Measurements from ENCODE around the gene OGDH. TPM values are rescaled to one million over a fixed set of nuclear protein-coding genes. Genes with fewer than 3 reads are reported as not detected.

OGDH gene
- polyA plus RNA-seq, 1 donor: 97.4 TPM

DNA sequence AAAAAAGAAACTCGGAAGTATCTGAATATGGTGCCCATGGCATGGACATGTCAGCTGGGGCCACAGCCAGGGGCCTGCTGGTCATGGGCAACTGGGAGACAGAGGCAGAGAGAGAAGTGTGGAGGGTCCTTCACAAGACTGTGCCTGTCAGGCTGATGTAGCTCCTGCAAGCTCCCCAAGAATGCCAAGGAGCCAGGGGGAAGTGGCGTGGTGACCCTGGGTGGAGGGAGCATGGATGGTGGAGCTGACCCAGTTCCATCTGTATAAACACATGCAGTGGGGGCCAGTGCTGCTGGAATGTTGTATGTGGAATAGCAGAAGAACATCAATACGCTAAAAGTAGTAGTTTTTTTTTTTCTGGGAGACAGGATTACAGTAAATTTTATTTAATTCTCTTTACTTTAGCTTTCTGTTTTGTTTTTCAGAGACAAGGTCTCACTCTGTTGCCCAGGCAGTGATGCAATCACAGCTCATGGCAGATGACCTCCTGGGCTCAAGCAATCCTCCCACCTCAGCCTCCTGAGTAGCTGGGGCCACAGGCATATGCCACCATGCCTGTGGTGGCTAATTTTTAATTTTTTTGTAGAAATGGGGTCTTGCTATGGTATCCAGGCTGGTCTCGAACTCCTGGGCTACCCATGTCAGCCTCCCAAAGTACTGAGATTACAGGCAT is 131.8 kb downstream of the OGDH start:
- H3K27me3 ChIP-seq (ENCODE audit: control insufficient read depth, insufficient read depth, low read length): no peaks in the 10 kb centered on the region

GRCh38 chr7:44738876-44739665 is 132.6 kb downstream of the OGDH start:
- Histone ChIP-seq H3K36me3 (ENCODE audit: control insufficient read depth, insufficient read depth, low read length) (no peaks in the 10 kb centered on the region), H3K4me1 (ENCODE audit: control insufficient read depth, insufficient read depth, low read length) (no peaks in the 10 kb centered on the region), H3K27me3 (ENCODE audit: control insufficient read depth, insufficient read depth, low read length) (no peaks in the 10 kb centered on the region), H3K9me3 (ENCODE audit: control insufficient read depth, low read depth, low read length) (no peaks in the 10 kb centered on the region), H3K27ac (ENCODE audit: low read length) (no peak overlapping the region), H3K4me3 (ENCODE audit: low read length) (no peak overlapping the region)
- WGBS (ENCODE audit: insufficient coverage, low lambda C conversion rate): 95% methylated on average over 4 of the region's 23 CpGs
- DNase-seq: no peak

More for the DNA sequence above, 131.8 kb downstream of the OGDH start:
- no peak overlapping the region for H3K4me3 ChIP-seq (ENCODE audit: low read length)
- H3K27ac ChIP-seq (ENCODE audit: low read length): no peak overlapping the region
- H3K9me3 ChIP-seq (ENCODE audit: control insufficient read depth, low read depth, low read length): no peaks in the 10 kb centered on the region
- WGBS (ENCODE audit: insufficient coverage, low lambda C conversion rate): no CpG with 5 or more reads among the region's 4 CpGs
- H3K36me3 ChIP-seq (ENCODE audit: control insufficient read depth, insufficient read depth, low read length): no peaks in the 10 kb centered on the region
- H3K4me1 ChIP-seq (ENCODE audit: control insufficient read depth, insufficient read depth, low read length): no peaks in the 10 kb centered on the region
- no peak for DNase-seq

DNA sequence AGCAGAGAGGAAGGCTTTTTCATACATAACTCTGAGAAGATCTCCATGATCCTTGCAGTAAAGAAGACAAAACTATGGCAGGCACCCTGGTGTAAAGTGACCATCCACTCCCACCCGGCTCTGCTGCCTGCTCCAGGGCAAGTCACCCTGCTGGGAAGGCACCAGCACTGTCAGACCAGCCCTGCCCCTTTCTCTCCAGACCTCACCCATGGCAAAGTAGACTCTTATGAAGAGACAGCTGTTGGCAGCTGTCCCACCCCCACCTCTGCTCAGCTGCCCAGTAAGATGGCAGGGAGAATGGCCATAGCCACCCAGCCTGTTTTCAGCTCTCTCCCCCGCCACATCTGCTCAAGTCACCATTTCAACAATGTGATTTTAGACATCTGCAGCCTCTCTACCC is 133.6 kb downstream of the OGDH start:
- WGBS (ENCODE audit: insufficient coverage, low lambda C conversion rate): no CpG with 5 or more reads among the region's 2 CpGs
- Histone ChIP-seq H3K4me3 (ENCODE audit: low read length) (no peak overlapping the region), H3K9me3 (ENCODE audit: control insufficient read depth, low read depth, low read length) (no peaks in the 10 kb centered on the region), H3K27me3 (ENCODE audit: control insufficient read depth, insufficient read depth, low read length) (no peaks in the 10 kb centered on the region), H3K27ac (ENCODE audit: low read length) (no peak overlapping the region), H3K36me3 (ENCODE audit: control insufficient read depth, insufficient read depth, low read length) (no peaks in the 10 kb centered on the region), H3K4me1 (ENCODE audit: control insufficient read depth, insufficient read depth, low read length) (no peaks in the 10 kb centered on the region)
- DNase-seq: no peak

DNA sequence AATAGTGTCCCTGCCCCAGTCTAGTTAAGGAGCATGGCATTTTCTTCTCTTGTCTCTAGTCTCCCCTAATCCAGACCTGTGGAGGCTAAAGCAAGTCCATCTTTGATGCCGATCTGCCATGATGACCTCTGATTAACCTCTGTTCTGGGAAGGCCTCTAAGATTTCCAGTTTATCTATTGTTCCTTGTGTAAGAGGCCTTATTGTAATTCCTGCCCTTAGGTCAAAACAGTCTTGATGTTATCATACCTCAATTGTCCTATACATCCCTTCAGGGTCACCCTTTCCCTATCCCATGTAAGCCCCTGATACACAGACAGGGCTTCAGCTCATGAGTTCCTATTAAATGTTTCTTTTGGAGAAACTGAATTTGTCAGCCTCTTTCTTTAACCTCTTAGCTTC is 137.3 kb downstream of the OGDH start:
- Histone ChIP-seq H3K9me3 (ENCODE audit: control insufficient read depth, low read depth, low read length) (no peaks in the 10 kb centered on the region), H3K4me1 (ENCODE audit: control insufficient read depth, insufficient read depth, low read length) (peaks cover 6% of the 10 kb centered on the region), H3K36me3 (ENCODE audit: control insufficient read depth, insufficient read depth, low read length) (no peaks in the 10 kb centered on the region), H3K4me3 (ENCODE audit: low read length) (no peak overlapping the region), H3K27ac (ENCODE audit: low read length) (no peak overlapping the region), H3K27me3 (ENCODE audit: control insufficient read depth, insufficient read depth, low read length) (no peaks in the 10 kb centered on the region)
- WGBS (ENCODE audit: insufficient coverage, low lambda C conversion rate): no CpG with 5 or more reads among the region's 1 CpG
- no peak for DNase-seq

DNA sequence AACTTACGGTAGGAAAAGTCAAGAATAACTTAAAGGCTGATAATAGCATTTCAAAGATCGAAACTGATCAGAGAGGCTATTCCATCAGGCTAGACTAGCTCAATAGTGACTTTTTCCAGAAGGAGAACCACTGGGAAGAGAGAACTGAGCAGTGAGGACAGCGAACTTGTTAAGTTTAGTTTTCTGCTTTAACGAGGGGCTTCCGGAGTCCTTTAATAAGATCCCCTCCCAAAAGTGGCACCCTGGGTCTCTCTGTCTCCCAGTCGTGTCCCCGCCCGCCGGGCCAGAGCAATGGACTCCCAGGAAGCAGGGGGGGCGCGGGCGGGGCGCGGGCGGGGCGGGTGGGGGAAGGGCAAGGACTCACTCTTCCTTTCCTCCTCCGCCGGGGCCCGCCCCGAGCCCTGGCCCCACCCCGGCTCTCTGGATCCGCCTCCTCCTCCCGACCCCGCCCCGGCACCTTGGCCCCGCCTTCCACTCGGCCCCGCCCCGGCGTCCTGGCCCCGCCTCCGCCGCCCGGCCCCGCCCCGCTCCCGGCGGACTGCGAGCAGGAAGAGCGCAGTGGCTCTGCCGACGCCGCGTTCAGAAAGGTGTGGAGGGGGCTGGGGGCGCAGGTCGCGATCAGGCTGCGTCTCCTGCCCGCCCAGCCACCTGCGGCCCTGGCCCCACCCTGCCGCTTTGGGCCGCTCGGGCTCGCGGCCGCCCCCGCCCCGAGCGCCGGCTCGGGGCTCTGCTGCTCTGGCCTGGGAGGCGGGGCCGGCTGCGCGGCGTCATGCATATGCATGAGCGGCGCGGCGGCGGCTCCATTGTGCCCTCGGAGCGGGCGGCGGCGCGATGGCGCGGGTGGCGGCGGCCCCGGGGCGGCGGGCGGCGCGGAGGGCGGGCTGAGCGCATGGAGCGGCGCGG is 141.9 kb downstream of the OGDH start, which contains the start of gene ZMIZ2:
Gene ZMIZ2, plus strand, starts transcription at position 803 of the 903 bp plus-strand sequence. CDS start 7,403 bp downstream, outside the sequence.
- H3K4me1 ChIP-seq (ENCODE audit: control insufficient read depth, insufficient read depth, low read length): peaks cover 31% of the 10 kb centered on the region
- DNase-seq: peak; percentile 89 to 94
- 17% methylated on average over 1 of the region's 92 CpGs for WGBS (ENCODE audit: insufficient coverage, low lambda C conversion rate)
- no peaks in the 10 kb centered on the region for H3K27me3 ChIP-seq (ENCODE audit: control insufficient read depth, insufficient read depth, low read length)
- peak within 1 kb of the TSS; percentile 93 for H3K27ac ChIP-seq (ENCODE audit: low read length)
- peak within 1 kb of the TSS; percentile 95 for H3K4me3 ChIP-seq (ENCODE audit: low read length)
- H3K9me3 ChIP-seq (ENCODE audit: control insufficient read depth, low read depth, low read length): no peaks in the 10 kb centered on the region
- peaks cover 3% of the 10 kb centered on the region for H3K36me3 ChIP-seq (ENCODE audit: control insufficient read depth, insufficient read depth, low read length)

DNA sequence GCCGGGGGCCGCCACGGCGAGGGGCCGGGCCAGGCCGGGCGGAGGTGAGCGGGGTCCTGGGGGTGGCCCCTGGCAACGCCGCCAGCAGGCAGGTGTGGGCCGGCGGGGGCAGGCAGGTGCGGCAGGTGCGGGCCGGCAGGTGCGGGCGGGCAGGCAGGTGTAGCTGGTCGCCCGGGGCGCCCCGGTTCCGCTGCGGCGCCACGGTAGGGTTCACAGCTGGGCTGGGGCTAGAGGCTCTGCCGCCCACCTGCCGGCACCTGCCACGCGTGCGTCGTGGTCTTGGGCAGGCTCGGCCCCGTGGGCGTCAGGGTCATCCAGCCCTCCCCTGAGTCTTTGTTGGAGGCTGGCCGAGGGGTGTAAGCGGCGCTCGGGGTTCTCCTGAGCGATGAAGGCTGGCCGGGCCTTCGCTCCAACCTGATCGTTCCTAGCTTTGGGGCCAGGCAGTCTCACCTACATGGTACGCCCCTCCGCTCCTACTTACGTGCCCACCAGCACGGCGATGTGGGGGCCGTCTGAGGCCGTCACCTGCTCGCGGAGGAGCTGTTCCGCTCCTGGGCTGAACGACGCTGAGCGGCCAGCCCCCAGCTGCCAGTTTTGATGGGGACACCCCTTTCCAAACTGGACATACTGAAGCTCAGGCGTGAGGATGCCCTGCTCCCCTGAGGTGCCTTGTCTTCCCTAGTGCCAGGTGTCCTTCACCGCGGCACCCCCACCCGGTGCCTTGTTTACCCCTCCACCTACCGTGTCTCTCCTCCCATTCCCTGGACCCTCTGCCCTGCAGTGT is 142.7 kb downstream of the OGDH start:
- Histone ChIP-seq H3K27me3 (ENCODE audit: control insufficient read depth, insufficient read depth, low read length) (no peaks in the 10 kb centered on the region), H3K27ac (ENCODE audit: low read length) (peak overlapping the region; percentile 44), H3K9me3 (ENCODE audit: control insufficient read depth, low read depth, low read length) (no peaks in the 10 kb centered on the region), H3K4me1 (ENCODE audit: control insufficient read depth, insufficient read depth, low read length) (peaks cover 33% of the 10 kb centered on the region), H3K36me3 (ENCODE audit: control insufficient read depth, insufficient read depth, low read length) (peaks cover 3% of the 10 kb centered on the region), H3K4me3 (ENCODE audit: low read length) (peak overlapping the region; percentile 95)
- WGBS (ENCODE audit: insufficient coverage, low lambda C conversion rate): no CpG with 5 or more reads among the region's 60 CpGs
- peak in 1 of 2 donors; percentile 25 for DNase-seq

- no peak overlapping the region for H3K27ac ChIP-seq (ENCODE audit: low read length)
- peak overlapping the region; percentile 95 for H3K4me3 ChIP-seq (ENCODE audit: low read length)
- no peak for DNase-seq
Observed at GRCh38 chr7:44749992-44750391, 143.6 kb downstream of the OGDH start.

GRCh38 chr7:44750424-44750823 is 144.0 kb downstream of the OGDH start:
- Histone ChIP-seq H3K4me1 (ENCODE audit: control insufficient read depth, insufficient read depth, low read length) (peaks cover 33% of the 10 kb centered on the region), H3K4me3 (ENCODE audit: low read length) (no peak overlapping the region), H3K9me3 (ENCODE audit: control insufficient read depth, low read depth, low read length) (no peaks in the 10 kb centered on the region), H3K27ac (ENCODE audit: low read length) (peak overlapping the region; percentile 65), H3K27me3 (ENCODE audit: control insufficient read depth, insufficient read depth, low read length) (no peaks in the 10 kb centered on the region), H3K36me3 (ENCODE audit: control insufficient read depth, insufficient read depth, low read length) (peaks cover 3% of the 10 kb centered on the region)
- WGBS (ENCODE audit: insufficient coverage, low lambda C conversion rate): no CpG with 5 or more reads among the region's 3 CpGs
- no peak for DNase-seq

More at GRCh38 chr7:44749992-44750391, 143.6 kb downstream of the OGDH start:
- Histone ChIP-seq H3K27me3 (ENCODE audit: control insufficient read depth, insufficient read depth, low read length) (no peaks in the 10 kb centered on the region), H3K4me1 (ENCODE audit: control insufficient read depth, insufficient read depth, low read length) (peaks cover 33% of the 10 kb centered on the region), H3K9me3 (ENCODE audit: control insufficient read depth, low read depth, low read length) (no peaks in the 10 kb centered on the region), H3K36me3 (ENCODE audit: control insufficient read depth, insufficient read depth, low read length) (peaks cover 3% of the 10 kb centered on the region)
- no CpG with 5 or more reads among the region's 2 CpGs for WGBS (ENCODE audit: insufficient coverage, low lambda C conversion rate)

- H3K27ac ChIP-seq (ENCODE audit: low read length): peak overlapping the region; percentile 65
- WGBS (ENCODE audit: insufficient coverage, low lambda C conversion rate): no CpG with 5 or more reads among the region's 6 CpGs
- peaks cover 4% of the 10 kb centered on the region for H3K36me3 ChIP-seq (ENCODE audit: control insufficient read depth, insufficient read depth, low read length)
- H3K27me3 ChIP-seq (ENCODE audit: control insufficient read depth, insufficient read depth, low read length): no peaks in the 10 kb centered on the region
- no peak overlapping the region for H3K4me3 ChIP-seq (ENCODE audit: low read length)
- DNase-seq: peak; percentile 49 to 67
- H3K9me3 ChIP-seq (ENCODE audit: control insufficient read depth, low read depth, low read length): no peaks in the 10 kb centered on the region
- peaks cover 33% of the 10 kb centered on the region for H3K4me1 ChIP-seq (ENCODE audit: control insufficient read depth, insufficient read depth, low read length)
Observed at GRCh38 chr7:44750921-44751571, 144.6 kb downstream of the OGDH start.
